Small intestine (tissue), 7 donors: ENCODE measurements around the gene DRAXIN. TPM values are rescaled to one million over a fixed set of nuclear protein-coding genes. Genes with fewer than 3 reads are reported as not detected.
A peak's percentile ranks its signal among the peaks of the same experiment; 100 is the strongest.

ENCODE experiments used
- DNase-seq, 2 donors: peaks; one replicate each; pipeline versions ENCODE4 v3.0.0 to v3.0.0-alpha.2; 2013
- FAIRE-seq: peaks from 2 replicates; lab custom pipeline; 2012; peaks lifted over from hg19 to GRCh38; lab: Jason Lieb, UNC
- H3K27ac ChIP-seq, 3 donors: one replicate each; pipeline ENCODE4 v1.5.1; 2013; ENCODE audit warnings: low read length in 2 of 3, mild to moderate bottlenecking in 2 of 3, control low read depth in 1 of 3, inconsistent platforms in 1 of 3, low read depth in 1 of 3, moderate library complexity in 1 of 3
- H3K27me3 ChIP-seq, 3 donors: one replicate each; pipeline ENCODE4 v1.6.1; 2013; ENCODE audit warnings: low read length in 3 of 3, inconsistent platforms in 1 of 3; ENCODE audit not compliant: control insufficient read depth in 3 of 3, insufficient read depth in 3 of 3
- H3K36me3 ChIP-seq, 3 donors: one replicate each; pipeline ENCODE4 v1.6.1; 2013; ENCODE audit warnings: low read length in 3 of 3, inconsistent platforms in 1 of 3, low read depth in 1 of 3, mild to moderate bottlenecking in 1 of 3, moderate library complexity in 1 of 3; ENCODE audit not compliant: control insufficient read depth in 3 of 3, insufficient read depth in 2 of 3
- H3K4me1 ChIP-seq, 3 donors: one replicate each; pipeline ENCODE4 v1.6.1; 2013; ENCODE audit warnings: low read length in 2 of 3, inconsistent platforms in 1 of 3, low read depth in 1 of 3, mild to moderate bottlenecking in 1 of 3, moderate library complexity in 1 of 3; ENCODE audit not compliant: control insufficient read depth in 3 of 3, insufficient read depth in 2 of 3
- H3K4me3 ChIP-seq, 3 donors: one replicate each; pipeline ENCODE4 v1.5.1; 2013; ENCODE audit warnings: low read length in 3 of 3, control low read depth in 1 of 3, inconsistent platforms in 1 of 3, low read depth in 1 of 3, mild to moderate bottlenecking in 1 of 3, moderate library complexity in 1 of 3
- H3K9me3 ChIP-seq, 2 donors: one replicate each; pipeline ENCODE4 v1.6.1; 2013; ENCODE audit warnings: low read depth in 1 of 2, low read length in 1 of 2; ENCODE audit not compliant: control insufficient read depth in 2 of 2, insufficient read depth in 1 of 2
- WGBS, 3 donors: extraction: QIAGEN DNeasy Blood & Tissue Kit; methylation state at CpG; one replicate each; pipeline ENCODE4 v1.1.7; 2013; 5-methylcytosine and 5-hydroxymethylcytosine counted together
- polyA plus RNA-seq, 4 donors: library from polyadenylated mRNA; stranded (reverse) in 3 of 4; unstranded in 1 of 4; fragments of 200-250 nt in 3 of 4; fragments of 120-200 nt in 1 of 4; gene quantifications; one replicate each; pipeline versions ENCODE4 v1.2.1 to v1.2.3, GENCODE V29; 2013
- donor health status: healthy with polysubstance abuse.
- donor health status: control.
- donor health status: control.
- donor health status: Bipolar disorder and iron deficiency.
- donor health status: healthy.

DRAXIN gene
- polyA plus RNA-seq, 4 donors: 0.07 to 0.15 TPM; not detected in 2

- 88 to 91% (median 89%) methylated on average over 17 of the region's 17 CpGs for WGBS, 3 donors
- Histone ChIP-seq H3K36me3 (peaks cover 0 to 44% (median 0%) of the 10 kb centered on the region in 3 donors), H3K27ac (no peak overlapping the region), H3K4me3 (no peak overlapping the region), H3K9me3 (no peaks in the 10 kb centered on the region), H3K27me3 (no peaks in the 10 kb centered on the region), H3K4me1 (peaks cover 0 to 4% (median 0%) of the 10 kb centered on the region in 3 donors)
- DNase-seq: no peak
- no peak for FAIRE-seq
Measured at GRCh38 chr1:11661103-11661502, 30.4 kb upstream of the DRAXIN start.

- Histone ChIP-seq H3K4me1 (peaks cover 0 to 7% (median 0%) of the 10 kb centered on the region in 3 donors), H3K36me3 (peaks cover 0 to 34% (median 0%) of the 10 kb centered on the region in 3 donors), H3K27ac (peak overlapping the region; percentile 74 to 82 (median 81)), H3K4me3 (peak overlapping the region; percentile 62 to 80 (median 76)), H3K9me3 (no peaks in the 10 kb centered on the region), H3K27me3 (no peaks in the 10 kb centered on the region)
- DNase-seq (peak; percentile 52 to 78), FAIRE-seq (no peak)
- 1 to 3% (median 1%) methylated on average over 34 to 66 of the region's 66 CpGs for WGBS, 3 donors
Measured at GRCh38 chr1:11664336-11665065, 27.0 kb upstream of the DRAXIN start.

- 85 to 92% (median 88%) methylated on average over 14 of the region's 14 CpGs for WGBS, 3 donors
- Histone ChIP-seq H3K4me3 (no peak overlapping the region), H3K27me3 (no peaks in the 10 kb centered on the region), H3K9me3 (no peaks in the 10 kb centered on the region), H3K36me3 (peaks cover 0 to 35% (median 0%) of the 10 kb centered on the region in 3 donors), H3K4me1 (peaks cover 0 to 24% (median 2%) of the 10 kb centered on the region in 3 donors), H3K27ac (no peak overlapping the region)
- DNase-seq (no peak), FAIRE-seq (no peak)
Measured at GRCh38 chr1:11668516-11668915, 23.0 kb upstream of the DRAXIN start.

- Histone ChIP-seq H3K27me3 (no peaks in the 10 kb centered on the region), H3K4me1 (peaks cover 0 to 20% (median 2%) of the 10 kb centered on the region in 3 donors), H3K4me3 (no peak overlapping the region), H3K9me3 (no peaks in the 10 kb centered on the region), H3K36me3 (peaks cover 0 to 55% (median 5%) of the 10 kb centered on the region in 3 donors), H3K27ac (peak overlapping the region in 1 of 3 donors; percentile 75)
- WGBS, 3 donors: 64 to 86% (median 76%) methylated on average over 6 of the region's 6 CpGs
- DNase-seq (no peak), FAIRE-seq (no peak)
Measured at GRCh38 chr1:11670747-11671146, 20.8 kb upstream of the DRAXIN start.

- H3K4me3 ChIP-seq: no peak overlapping the region
Measured at GRCh38 chr1:11671205-11671543, 20.3 kb upstream of the DRAXIN start.

GRCh38 chr1:11671544-11672286 is 19.8 kb upstream of the DRAXIN start:
- DNase-seq: peak; percentile 84 to 89
- peaks cover 0 to 65% (median 7%) of the 10 kb centered on the region in 3 donors for H3K36me3 ChIP-seq
- no peaks in the 10 kb centered on the region for H3K27me3 ChIP-seq
- H3K4me3 ChIP-seq: no peak overlapping the region
- H3K4me1 ChIP-seq: peaks cover 0 to 20% (median 2%) of the 10 kb centered on the region in 3 donors
- peak overlapping the region in 2 of 3 donors; percentile 27 to 75 for H3K27ac ChIP-seq
- 61 to 82% (median 75%) methylated on average over 14 of the region's 14 CpGs for WGBS, 3 donors
- H3K9me3 ChIP-seq: no peaks in the 10 kb centered on the region
- no peak for FAIRE-seq

More at GRCh38 chr1:11671205-11671543, 20.3 kb upstream of the DRAXIN start:
- Histone ChIP-seq H3K27me3 (no peaks in the 10 kb centered on the region), H3K9me3 (no peaks in the 10 kb centered on the region), H3K27ac (peak overlapping the region in 1 of 3 donors; percentile 75), H3K36me3 (peaks cover 0 to 59% (median 7%) of the 10 kb centered on the region in 3 donors), H3K4me1 (peaks cover 0 to 20% (median 2%) of the 10 kb centered on the region in 3 donors)
- 62 to 79% (median 63%) methylated on average over 6 of the region's 6 CpGs for WGBS, 3 donors
- no peak for FAIRE-seq
- DNase-seq: no peak

GRCh38 chr1:11673089-11673769 is 18.3 kb upstream of the DRAXIN start:
- DNase-seq: no peak
- Histone ChIP-seq H3K9me3 (no peaks in the 10 kb centered on the region), H3K4me3 (no peak overlapping the region), H3K4me1 (peaks cover 0 to 17% (median 2%) of the 10 kb centered on the region in 3 donors), H3K27me3 (no peaks in the 10 kb centered on the region), H3K27ac (no peak overlapping the region), H3K36me3 (peaks cover 0 to 73% (median 7%) of the 10 kb centered on the region in 3 donors)
- FAIRE-seq: no peak
- 91 to 95% (median 94%) methylated on average over 14 of the region's 14 CpGs for WGBS, 3 donors

- peaks cover 0 to 63% (median 7%) of the 10 kb centered on the region in 3 donors for H3K36me3 ChIP-seq
- FAIRE-seq (no peak), DNase-seq (no peak)
- no peak overlapping the region for H3K4me3 ChIP-seq
- no peaks in the 10 kb centered on the region for H3K9me3 ChIP-seq
- H3K27me3 ChIP-seq: no peaks in the 10 kb centered on the region
- H3K27ac ChIP-seq: no peak overlapping the region
- 95 to 97% (median 96%) methylated on average over 14 of the region's 14 CpGs for WGBS, 3 donors
- peaks cover 0 to 17% (median 2%) of the 10 kb centered on the region in 3 donors for H3K4me1 ChIP-seq
Measured at GRCh38 chr1:11674488-11674887, 17.0 kb upstream of the DRAXIN start.
